ENCODE measurements around the gene ACKR2.

ACKR2 gene, protein sequence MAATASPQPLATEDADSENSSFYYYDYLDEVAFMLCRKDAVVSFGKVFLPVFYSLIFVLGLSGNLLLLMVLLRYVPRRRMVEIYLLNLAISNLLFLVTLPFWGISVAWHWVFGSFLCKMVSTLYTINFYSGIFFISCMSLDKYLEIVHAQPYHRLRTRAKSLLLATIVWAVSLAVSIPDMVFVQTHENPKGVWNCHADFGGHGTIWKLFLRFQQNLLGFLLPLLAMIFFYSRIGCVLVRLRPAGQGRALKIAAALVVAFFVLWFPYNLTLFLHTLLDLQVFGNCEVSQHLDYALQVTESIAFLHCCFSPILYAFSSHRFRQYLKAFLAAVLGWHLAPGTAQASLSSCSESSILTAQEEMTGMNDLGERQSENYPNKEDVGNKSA

DNA sequence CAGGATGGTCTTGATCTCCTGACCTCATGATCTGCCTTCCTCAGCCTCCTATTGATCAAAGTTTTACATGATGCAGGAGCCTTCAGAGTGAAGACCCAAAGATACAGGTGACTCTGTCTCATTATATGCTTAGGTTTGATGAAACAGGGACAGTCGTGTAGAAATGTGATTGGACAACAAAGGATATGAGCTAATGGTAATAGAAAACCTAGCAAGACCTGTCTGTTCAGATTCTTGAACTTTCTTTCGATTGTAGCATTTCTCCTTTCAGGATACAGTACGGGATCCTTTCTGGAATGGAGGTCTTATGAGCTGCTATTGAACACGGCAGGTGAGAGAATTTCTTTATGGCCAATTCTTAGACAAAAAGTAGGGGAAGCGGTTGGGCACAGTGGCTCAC is at the start of gene ACKR2:
TSS of gene ACKR2 (plus strand) at position 244 of the 400 bp plus-strand sequence. CDS start 55,058 bp downstream, outside the sequence.
- TF ChIP-seq, protein P1, sequence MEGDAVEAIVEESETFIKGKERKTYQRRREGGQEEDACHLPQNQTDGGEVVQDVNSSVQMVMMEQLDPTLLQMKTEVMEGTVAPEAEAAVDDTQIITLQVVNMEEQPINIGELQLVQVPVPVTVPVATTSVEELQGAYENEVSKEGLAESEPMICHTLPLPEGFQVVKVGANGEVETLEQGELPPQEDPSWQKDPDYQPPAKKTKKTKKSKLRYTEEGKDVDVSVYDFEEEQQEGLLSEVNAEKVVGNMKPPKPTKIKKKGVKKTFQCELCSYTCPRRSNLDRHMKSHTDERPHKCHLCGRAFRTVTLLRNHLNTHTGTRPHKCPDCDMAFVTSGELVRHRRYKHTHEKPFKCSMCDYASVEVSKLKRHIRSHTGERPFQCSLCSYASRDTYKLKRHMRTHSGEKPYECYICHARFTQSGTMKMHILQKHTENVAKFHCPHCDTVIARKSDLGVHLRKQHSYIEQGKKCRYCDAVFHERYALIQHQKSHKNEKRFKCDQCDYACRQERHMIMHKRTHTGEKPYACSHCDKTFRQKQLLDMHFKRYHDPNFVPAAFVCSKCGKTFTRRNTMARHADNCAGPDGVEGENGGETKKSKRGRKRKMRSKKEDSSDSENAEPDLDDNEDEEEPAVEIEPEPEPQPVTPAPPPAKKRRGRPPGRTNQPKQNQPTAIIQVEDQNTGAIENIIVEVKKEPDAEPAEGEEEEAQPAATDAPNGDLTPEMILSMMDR (IDR thresholded peaks at IDR 0.05; ENCODE audit: insufficient read depth, missing control alignments), result no peak
- FAIRE-seq (no peak), DNase-seq (ENCODE audit: insufficient read length, low spot score) (no peak)

DNA sequence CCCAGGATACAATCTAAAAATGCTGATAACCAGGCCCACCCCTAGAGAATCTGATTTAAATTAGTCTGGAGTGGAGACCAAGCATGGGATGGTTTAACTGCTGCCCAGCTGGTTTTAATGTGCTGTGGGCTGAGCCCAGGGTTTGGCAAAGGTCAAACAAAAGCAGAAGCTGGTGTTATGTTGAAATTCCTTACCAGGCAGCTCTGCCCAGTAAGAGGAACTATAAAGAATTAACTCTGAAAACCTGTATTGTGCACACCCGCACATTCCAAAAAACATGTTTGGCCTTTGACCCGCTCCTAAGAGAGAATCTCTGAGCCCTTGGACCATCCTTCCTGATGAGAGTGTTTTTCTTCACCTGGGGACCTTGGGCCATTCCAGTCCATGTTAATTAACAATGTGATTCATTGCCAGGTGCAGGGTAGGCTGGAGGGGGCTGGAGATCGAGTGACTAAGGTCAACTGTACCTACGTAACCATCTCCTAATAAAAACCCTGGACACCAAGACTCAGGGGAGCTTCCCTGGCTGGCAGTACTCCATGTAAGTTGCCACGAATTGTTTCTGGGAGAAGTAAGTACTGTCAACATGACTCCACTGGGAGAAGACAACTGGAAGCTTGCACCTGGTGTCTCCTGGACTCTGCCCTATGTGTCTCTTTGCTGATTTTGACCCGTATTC is 47.1 kb upstream of the ACKR2 start:
- FAIRE-seq (no peak), DNase-seq (ENCODE audit: insufficient read length, low spot score) (no peak)
- TF ChIP-seq, protein P1 (IDR thresholded peaks at IDR 0.05; ENCODE audit: insufficient read depth, missing control alignments), result no peak

DNA sequence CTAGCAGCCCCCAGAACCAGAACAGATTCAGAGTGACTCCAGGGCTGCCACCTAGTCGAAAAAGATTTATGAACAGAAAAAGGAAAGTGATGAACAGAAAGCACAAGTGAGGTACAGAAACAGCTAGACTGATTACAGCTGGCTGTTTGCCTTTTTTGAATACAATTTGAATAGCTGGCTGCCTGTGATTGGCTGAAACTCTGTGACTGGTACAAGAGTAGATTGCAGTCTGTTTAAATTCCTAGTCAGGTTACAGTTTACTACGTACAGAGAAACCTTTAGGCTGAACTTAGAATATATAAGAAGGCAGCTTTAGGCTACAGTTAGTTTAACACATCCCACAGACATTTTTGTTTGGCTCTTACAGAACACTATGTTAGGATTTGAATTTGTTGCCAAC is 46.2 kb upstream of the ACKR2 start:
- FAIRE-seq, result no peak
- no peak for DNase-seq (ENCODE audit: insufficient read length, low spot score)
- TF ChIP-seq, protein P1 (IDR thresholded peaks at IDR 0.05; ENCODE audit: insufficient read depth, missing control alignments), result no peak

DNA sequence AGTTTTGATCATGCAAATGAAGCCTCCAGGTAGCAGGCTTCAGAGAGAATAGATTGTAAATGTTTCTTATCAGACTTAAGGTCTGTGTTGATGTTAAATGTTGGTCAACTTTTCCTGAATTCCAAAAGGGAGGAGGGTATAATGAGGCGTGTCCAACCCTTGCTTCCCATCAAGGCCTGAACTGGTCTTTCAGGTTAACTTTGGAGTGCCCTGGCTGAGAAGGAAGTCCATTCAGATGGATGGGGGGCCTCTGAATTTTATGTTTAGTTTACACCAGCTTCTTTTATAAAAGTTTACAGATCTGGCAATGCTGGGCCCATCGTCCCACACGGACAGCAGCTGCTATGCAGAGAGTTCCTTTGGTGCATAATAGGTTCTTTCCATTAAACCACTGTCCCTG is 45.1 kb upstream of the ACKR2 start:
- TF ChIP-seq, protein P1 (IDR thresholded peaks at IDR 0.05; ENCODE audit: insufficient read depth, missing control alignments), result no peak
- no peak for DNase-seq (ENCODE audit: insufficient read length, low spot score)
- FAIRE-seq, result no peak

DNA sequence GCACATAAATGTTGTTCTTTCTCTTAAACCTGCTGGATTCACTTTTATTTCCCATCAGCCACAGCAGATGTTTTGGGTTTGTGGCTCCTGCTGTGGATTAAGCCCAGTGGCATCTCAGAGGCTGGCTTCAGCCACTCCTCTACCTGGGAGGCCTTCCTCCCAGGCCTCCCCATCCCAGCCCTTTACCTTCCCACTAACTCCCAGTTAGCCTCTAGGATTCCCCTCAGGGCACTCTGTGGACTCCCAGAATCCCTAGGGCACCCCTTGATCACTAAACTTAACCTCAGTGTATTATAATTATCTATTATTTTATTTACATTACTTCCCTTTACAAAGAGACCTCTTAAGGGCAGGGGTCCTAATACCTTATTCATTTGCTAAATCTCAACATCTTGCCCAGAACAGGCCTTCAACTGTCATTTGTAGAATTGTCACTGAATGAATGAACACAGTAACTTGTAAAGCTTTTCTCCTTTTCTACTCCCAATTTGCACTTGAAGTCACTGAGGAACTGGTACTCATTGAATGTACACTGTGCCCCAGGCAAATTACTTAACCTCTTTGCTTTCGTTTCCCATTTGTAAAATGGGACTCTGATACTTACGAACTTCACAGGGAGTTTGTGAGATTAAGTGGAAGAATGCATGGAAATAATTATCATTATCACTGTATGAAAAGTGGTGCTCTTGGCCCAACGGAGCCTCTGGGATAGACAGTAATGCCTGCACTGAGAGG is 44.5 kb upstream of the ACKR2 start:
- FAIRE-seq (no peak), DNase-seq (ENCODE audit: insufficient read length, low spot score) (no peak)
- TF ChIP-seq, protein P1 (IDR thresholded peaks at IDR 0.05; ENCODE audit: insufficient read depth, missing control alignments), result no peak

DNA sequence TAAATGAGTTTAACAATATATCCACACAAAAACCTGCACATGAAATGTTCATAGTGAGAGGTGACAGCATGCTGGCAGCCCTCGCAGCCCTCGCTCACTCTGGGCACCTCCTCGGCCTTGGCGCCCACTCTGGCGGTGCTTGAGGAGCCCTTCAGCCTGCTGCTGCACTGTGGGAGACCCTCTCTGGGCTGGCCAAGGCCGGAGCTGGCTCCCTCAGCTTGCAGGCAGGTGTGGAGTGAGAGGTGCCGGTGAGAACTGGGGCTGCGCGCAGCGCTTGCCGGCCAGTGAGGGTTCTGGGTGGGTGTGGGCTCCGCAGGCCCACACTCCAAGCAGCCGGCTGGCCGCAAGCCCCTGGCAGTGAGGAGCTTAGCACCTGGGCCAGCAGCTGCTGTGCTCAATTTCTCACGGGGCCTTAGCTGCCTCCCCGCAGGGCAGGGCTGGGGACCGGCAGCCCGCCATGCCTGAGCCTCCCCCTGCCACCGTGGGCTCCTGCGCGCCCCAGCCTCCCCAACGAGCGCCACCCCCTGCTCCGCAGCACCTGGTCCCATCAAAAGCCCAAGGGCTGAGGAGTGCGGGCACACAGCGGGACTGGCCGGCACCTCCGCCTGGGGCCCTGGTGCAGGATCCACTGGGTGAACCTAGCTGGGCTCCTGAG is 39.6 kb upstream of the ACKR2 start:
- FAIRE-seq (no peak), DNase-seq (ENCODE audit: insufficient read length, low spot score) (no peak)
- TF ChIP-seq, protein P1 (IDR thresholded peaks at IDR 0.05; ENCODE audit: insufficient read depth, missing control alignments), result no peak

Measured in D721Med (cell line).